PC-3 (cell line): ENCODE results near the gene CCDC178. TPM values are rescaled to one million over a fixed set of nuclear protein-coding genes. Genes with fewer than 3 reads are reported as not detected.

Experiments used
- ATAC-seq: fragments of 200-7000 bp; cut with Tn5 transposase; 2 replicates; pipeline ENCODE4 v1.9.1; 2020; ENCODE audit warnings: mild to moderate bottlenecking, moderate library complexity
- BruUV-seq: library from RNA; stranded (reverse); fragments of 400-500 nt; replicated peaks from 2 replicates; lab custom pipeline; 2021; lab: Mats Ljungman, UMichigan
- CTCF ChIA-PET: fragments of 300-600 bp; sonication (Branson Sonifier 250); formaldehyde crosslinking; loops from one replicate; lab custom pipeline; 2022; ENCODE audit warnings: antibody characterized with exemption; lab: Charles Lee
- POLR2A ChIA-PET: fragments of 300-600 bp; sonication (Branson Sonifier 250); formaldehyde crosslinking; loops from one replicate; lab custom pipeline; 2022; ENCODE audit warnings: antibody characterized with exemption; ENCODE audit not compliant: unreplicated experiment; lab: Charles Lee
- DNase-seq: peaks from one replicate; pipeline ENCODE4 v3.0.0-alpha.2; 2015
- H2AFZ ChIP-seq: fragments of 300-600 bp; sonication (generic); 2 replicates; pipeline ENCODE4 v1.6.0; 2016; ENCODE audit warnings: antibody characterized with exemption, low read length
- H3F3A ChIP-seq: fragments of 300-600 bp; sonication (generic); one replicate; pipeline ENCODE4 v1.6.0; 2017; ENCODE audit warnings: antibody characterized with exemption, low read length, control low read depth, mild to moderate bottlenecking; ENCODE audit not compliant: unreplicated experiment
- H3K27ac ChIP-seq: fragments of 300-600 bp; sonication (generic); 2 replicates; pipeline ENCODE4 v1.5.1; 2016; ENCODE audit warnings: mild to moderate bottlenecking, low read length
- H3K27me3 ChIP-seq: fragments of 300-600 bp; sonication (generic); 2 replicates; pipeline ENCODE4 v1.6.1; 2016; ENCODE audit warnings: low read length, mixed read lengths
- H3K36me3 ChIP-seq: fragments of 300-600 bp; sonication (generic); 2 replicates; pipeline ENCODE4 v1.6.1; 2016; ENCODE audit warnings: low read depth, mixed run types, low read length, mixed read lengths
- H3K4me1 ChIP-seq: fragments of 300-600 bp; sonication (generic); 2 replicates; pipeline ENCODE4 v1.5.1; 2016; ENCODE audit warnings: low read length; ENCODE audit not compliant: insufficient read depth
- H3K4me2 ChIP-seq: fragments of 300-600 bp; sonication (generic); 2 replicates; pipeline ENCODE4 v1.6.0; 2016; ENCODE audit warnings: low read length
- H3K4me3 ChIP-seq: fragments of 300-600 bp; sonication (generic); 2 replicates; pipeline ENCODE4 v1.5.1; 2016; ENCODE audit warnings: mild to moderate bottlenecking, low read length, mixed read lengths
- H3K79me2 ChIP-seq: fragments of 300-600 bp; sonication (generic); 2 replicates; pipeline ENCODE4 v1.6.1; 2017; ENCODE audit warnings: low read length, mixed read lengths
- H3K9ac ChIP-seq: fragments of 300-600 bp; sonication (generic); 2 replicates; pipeline ENCODE4 v1.6.0; 2016; ENCODE audit warnings: mild to moderate bottlenecking, low read length
- H3K9me2 ChIP-seq: fragments of 300-600 bp; sonication (generic); replicated peaks from 2 replicates; pipeline ENCODE4 v1.6.1; 2016; ENCODE audit warnings: mixed run types, low read length, mixed read lengths
- H3K9me3 ChIP-seq: fragments of 300-600 bp; sonication (generic); 2 replicates; pipeline ENCODE4 v1.6.1; 2016; ENCODE audit warnings: low read length, mixed read lengths
- H4K20me1 ChIP-seq: fragments of 300-600 bp; sonication (generic); 2 replicates; pipeline ENCODE4 v1.6.1; 2016; ENCODE audit warnings: low read length, mixed read lengths
- EZH2 ChIP-seq: fragments of 300-600 bp; sonication (generic); IDR thresholded peaks from one replicate; pipeline ENCODE4 v1.6.1; 2017; ENCODE audit warnings: antibody characterized with exemption, mild to moderate bottlenecking, low read length; ENCODE audit not compliant: unreplicated experiment
- EZH2phosphoT487 ChIP-seq: fragments of 300-600 bp; sonication (generic); IDR thresholded peaks from 2 replicates; pipeline ENCODE4 v1.6.1; 2018; ENCODE audit warnings: mild to moderate bottlenecking, antibody characterized with exemption, low read length, borderline replicate concordance
- intact Hi-C: fragments of 100-400 bp; cut with micrococcal nuclease; formaldehyde crosslinking; loops from 2 replicates; pipeline ENCODE4 v1.9.0; 2023
- total RNA-seq: library from RNA; depleted of rRNA; stranded (reverse); fragments of >200 nt; gene quantifications from 2 replicates; pipeline ENCODE4 v1.2.3, GENCODE V29; 2014
- TF ChIP-seq, protein P1 (sequence below): fragments of 300-600 bp; sonication (generic); conservative IDR thresholded peaks from 2 replicates; pipeline ENCODE4 v1.5.1; 2017; ENCODE audit warnings: antibody characterized with exemption, low read depth, mild to moderate bottlenecking, low read length

Gene CCDC178
- total RNA-seq, 1 experiment from 2014 or later: not detected

- H4K20me1 ChIP-seq: no peaks in the 10 kb centered on the region
- intact Hi-C loops: no loop called here
- H3K9me2 ChIP-seq: no peaks in the 10 kb centered on the region
- CTCF ChIA-PET: no interaction called here
- TF ChIP-seq, protein P1, sequence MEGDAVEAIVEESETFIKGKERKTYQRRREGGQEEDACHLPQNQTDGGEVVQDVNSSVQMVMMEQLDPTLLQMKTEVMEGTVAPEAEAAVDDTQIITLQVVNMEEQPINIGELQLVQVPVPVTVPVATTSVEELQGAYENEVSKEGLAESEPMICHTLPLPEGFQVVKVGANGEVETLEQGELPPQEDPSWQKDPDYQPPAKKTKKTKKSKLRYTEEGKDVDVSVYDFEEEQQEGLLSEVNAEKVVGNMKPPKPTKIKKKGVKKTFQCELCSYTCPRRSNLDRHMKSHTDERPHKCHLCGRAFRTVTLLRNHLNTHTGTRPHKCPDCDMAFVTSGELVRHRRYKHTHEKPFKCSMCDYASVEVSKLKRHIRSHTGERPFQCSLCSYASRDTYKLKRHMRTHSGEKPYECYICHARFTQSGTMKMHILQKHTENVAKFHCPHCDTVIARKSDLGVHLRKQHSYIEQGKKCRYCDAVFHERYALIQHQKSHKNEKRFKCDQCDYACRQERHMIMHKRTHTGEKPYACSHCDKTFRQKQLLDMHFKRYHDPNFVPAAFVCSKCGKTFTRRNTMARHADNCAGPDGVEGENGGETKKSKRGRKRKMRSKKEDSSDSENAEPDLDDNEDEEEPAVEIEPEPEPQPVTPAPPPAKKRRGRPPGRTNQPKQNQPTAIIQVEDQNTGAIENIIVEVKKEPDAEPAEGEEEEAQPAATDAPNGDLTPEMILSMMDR: no peak
- TF ChIP-seq EZH2 (no peak), EZH2phosphoT487 (no peak)
- no TSS peak for BruUV-seq
- H3K27me3 ChIP-seq: no peaks in the 10 kb centered on the region
- no peak overlapping the region for H3K27ac ChIP-seq
- no peak overlapping the region for H2AFZ ChIP-seq
- H3K9me3 ChIP-seq: no peaks in the 10 kb centered on the region
- no peaks in the 10 kb centered on the region for H3F3A ChIP-seq
- no peak overlapping the region for H3K4me3 ChIP-seq
- ATAC-seq (no peak), DNase-seq (no peak)
- H3K4me2 ChIP-seq: no peak overlapping the region
- no peaks in the 10 kb centered on the region for H3K36me3 ChIP-seq
- H3K9ac ChIP-seq: no peak overlapping the region
- POLR2A ChIA-PET: no interaction called here
- no peaks in the 10 kb centered on the region for H3K4me1 ChIP-seq
- no peaks in the 10 kb centered on the region for H3K79me2 ChIP-seq
Measured at GRCh38 chr18:32896776-32897547, 543.6 kb downstream of the CCDC178 start.

GRCh38 chr18:32893915-32894314, 546.6 kb downstream of the CCDC178 start:
- no peaks in the 10 kb centered on the region for H3K27me3 ChIP-seq
- H3K36me3 ChIP-seq: no peaks in the 10 kb centered on the region
- no peaks in the 10 kb centered on the region for H3K9me3 ChIP-seq
- CTCF ChIA-PET: no interaction called here
- H3K4me3 ChIP-seq: no peak overlapping the region
- H3K4me1 ChIP-seq: no peaks in the 10 kb centered on the region
- H3F3A ChIP-seq: no peaks in the 10 kb centered on the region
- no peak overlapping the region for H2AFZ ChIP-seq
- H3K4me2 ChIP-seq: no peak overlapping the region
- no peak for ATAC-seq
- no peak for TF ChIP-seq EZH2
- TF ChIP-seq, protein P1: peak; percentile 31; the same call in 1 of the 2 replicates
- intact Hi-C loops: no loop called here
- no peak overlapping the region for H3K9ac ChIP-seq
- peak; percentile 22 for DNase-seq
- no peaks in the 10 kb centered on the region for H3K79me2 ChIP-seq
- no peaks in the 10 kb centered on the region for H3K9me2 ChIP-seq
- POLR2A ChIA-PET: no interaction called here
- no peaks in the 10 kb centered on the region for H4K20me1 ChIP-seq
- no peak overlapping the region for H3K27ac ChIP-seq
- BruUV-seq: no TSS peak

GRCh38 chr18:32891797-32892196, 548.7 kb downstream of the CCDC178 start:
- TF ChIP-seq EZH2: no peak
- no peak for TF ChIP-seq EZH2phosphoT487
- TF ChIP-seq, protein P1: no peak
- ChIA-PET CTCF (no interaction called here), POLR2A (no interaction called here)
- Histone ChIP-seq H3K27ac (no peak overlapping the region), H3K27me3 (no peaks in the 10 kb centered on the region), H3K79me2 (no peaks in the 10 kb centered on the region), H3K4me1 (no peaks in the 10 kb centered on the region), H3K9me3 (no peaks in the 10 kb centered on the region), H3K9me2 (no peaks in the 10 kb centered on the region), H4K20me1 (no peaks in the 10 kb centered on the region), H3F3A (no peaks in the 10 kb centered on the region), H2AFZ (no peak overlapping the region), H3K9ac (no peak overlapping the region), H3K4me3 (no peak overlapping the region), H3K4me2 (no peak overlapping the region), H3K36me3 (no peaks in the 10 kb centered on the region)
- BruUV-seq: no TSS peak
- DNase-seq (no peak), ATAC-seq (no peak)
- intact Hi-C loops: no loop called here
